ENCODE results near the gene NPHP4. TPM values are rescaled to one million over a fixed set of nuclear protein-coding genes. Genes with fewer than 3 reads are reported as not detected.

Gene NPHP4
- total and polyA plus RNA-seq, 2 donors (not counting 3 experiments of a cell fraction or from before 2014, with no cell fraction given), result 4.4 to 11.7 TPM

- FAIRE-seq (no peak), DNase-seq (ENCODE audit: low read depth, low spot score) (no peak)
- H3K27ac ChIP-seq (ENCODE audit: insufficient read depth, low read depth, low read length), result no peak overlapping the region
- no peak overlapping the region for H3K4me3 ChIP-seq (replicated peaks in 1 of 3; ENCODE audit: insufficient read depth in 1 of 3, low read depth in 1 of 3, low read length in 3 of 3)
- intact Hi-C loops (cut with micrococcal nuclease) (no loop called here), dilution Hi-C loops (cut with MboI; ENCODE audit: extremely low pct_ligation_motif_present, low sequenced_read_pairs) (no loop called here)
- no peaks in the 10 kb centered on the region for H3K36me3 ChIP-seq (ENCODE audit: control insufficient read depth in 2 of 2, extremely low read depth in 1 of 2, insufficient read depth in 2 of 2, low read length in 2 of 2)
- no peaks in the 10 kb centered on the region for H4K20me1 ChIP-seq (replicated peaks; ENCODE audit: control insufficient read depth, extremely low read depth, insufficient read depth, low read length)
- no peaks in the 10 kb centered on the region for H3K9me1 ChIP-seq (replicated peaks; ENCODE audit: control insufficient read depth, extremely low read depth, insufficient read depth, low read length)
- TF ChIP-seq FOS (IDR thresholded peaks at IDR 0.05; ENCODE audit: borderline replicate concordance, insufficient read depth, low read length) (no peak), GATA2 (IDR thresholded peaks at IDR 0.05; ENCODE audit: insufficient read depth, insufficient read length, low read depth, low read length) (no peak), POLR2A (IDR thresholded peaks at IDR 0.05; ENCODE audit: low read depth, low read length) (no peak), MYC (IDR thresholded peaks at IDR 0.05; ENCODE audit: low read depth, low read length) (no peak), JUN (IDR thresholded peaks at IDR 0.05; ENCODE audit: borderline replicate concordance, insufficient read depth, insufficient read length, low read depth) (no peak), EZH2 (IDR thresholded peaks at IDR 0.05; ENCODE audit: borderline replicate concordance, low read depth, low read length, severe bottlenecking) (no peak), MAX (IDR thresholded peaks at IDR 0.05; ENCODE audit: insufficient read depth, insufficient read length) (no peak), CTCF (IDR thresholded peaks at IDR 0.05; ENCODE audit: extremely low read depth in 1 of 2, insufficient read depth in 1 of 2, low read depth in 1 of 2, low read length in 2 of 2) (no peak), POLR2AphosphoS5 (IDR thresholded peaks at IDR 0.05; ENCODE audit: insufficient read depth, low read depth, low read length) (no peak)
- H2AFZ ChIP-seq (ENCODE audit: low read depth, low read length), result no peak overlapping the region
- no peaks in the 10 kb centered on the region for H3K4me1 ChIP-seq (ENCODE audit: control insufficient read depth, extremely low read depth, insufficient read depth, low read length)
- no TSS peak for BruUV-seq (replicated peaks)
- no peaks in the 10 kb centered on the region for H3K79me2 ChIP-seq (ENCODE audit: control insufficient read depth, insufficient read depth, low read length)
- no peak overlapping the region for H3K4me2 ChIP-seq (ENCODE audit: insufficient read depth, low read length)
- POLR2A ChIA-PET, result interaction anchor here (0.6 kb wide), 1 partner anchor 204 kb away, joined by 3 read pairs; no protein-coding TSS in a partner anchor
- CTCF ChIA-PET, result interaction anchor here (0.6 kb wide), 1 partner anchor 20 kb away, joined by 3 read pairs; no protein-coding TSS in a partner anchor
- no peaks in the 10 kb centered on the region for H3K9me3 ChIP-seq (replicated peaks; ENCODE audit: control insufficient read depth, insufficient read depth, low read length)
- no peaks in the 10 kb centered on the region for H3K27me3 ChIP-seq (ENCODE audit: control insufficient read depth in 2 of 2, insufficient read depth in 2 of 2, low read length in 2 of 2)
- no peak overlapping the region for H3K9ac ChIP-seq (replicated peaks; ENCODE audit: extremely low read depth, insufficient read depth, low read length)
These were observed 46.8 kb downstream of the NPHP4 start for GRCh38 chr1:5945445-5945844.

All from endothelial cell of umbilical vein (primary cell).